GM12878 (cell line): Measurements from ENCODE around the gene WDR72. TPM values are rescaled to one million over a fixed set of nuclear protein-coding genes. Genes with fewer than 3 reads are reported as not detected.
A peak's percentile ranks its signal among the peaks of the same experiment; 100 is the strongest.

Experiments used
- ATAC-seq: fragments of 200-7000 bp; cut with Tn5 transposase; 3 replicates; pipeline ENCODE4 v1.9.1; 2020; ENCODE audit warnings: mild to moderate bottlenecking, moderate library complexity
- BruUV-seq: library from RNA; stranded (reverse); fragments of 400-500 nt; replicated peaks from 2 replicates; lab custom pipeline; 2021; lab: Mats Ljungman, UMichigan
- CTCF ChIA-PET: fragments of 300-600 bp; sonication (Branson Sonifier 250); formaldehyde crosslinking; extraction: SDS; loops from one replicate; lab custom pipeline; 2021; ENCODE audit warnings: inconsistent platforms; lab: Yijun Ruan, JAX
- POLR2A ChIA-PET: fragments of 350-600 bp; formaldehyde crosslinking; extraction: SDS; loops from one replicate; lab custom pipeline; 2021; ENCODE audit warnings: inconsistent platforms; lab: Charles Lee
- RAD21 ChIA-PET: fragments of 300-600 bp; sonication (Branson Sonifier 250); formaldehyde crosslinking; loops from one replicate; lab custom pipeline; 2023; ENCODE audit warnings: antibody characterized with exemption; ENCODE audit not compliant: unreplicated experiment; lab: Charles Lee
- SMC1A ChIA-PET: fragments of 300-600 bp; sonication (Branson Sonifier 250); formaldehyde crosslinking; loops from one replicate; lab custom pipeline; 2023; ENCODE audit not compliant: unreplicated experiment, uncharacterized antibody; lab: Charles Lee
- DNase-seq: peaks from one replicate; pipeline ENCODE4 v3.0.0-alpha.2; 2011; ENCODE audit warnings: low read depth, low spot score
- FAIRE-seq: peaks from 3 replicates; lab custom pipeline; 2011; peaks lifted over from hg19 to GRCh38; lab: Jason Lieb, UNC
- H2AFZ ChIP-seq: 2 replicates; pipeline ENCODE4 v1.6.0; 2011; ENCODE audit warnings: low read depth, low read length, control low read depth; ENCODE audit not compliant: control insufficient read depth
- H3K27ac ChIP-seq: 2 replicates; pipeline ENCODE4 v1.5.1; 2011; ENCODE audit warnings: control low read depth; ENCODE audit not compliant: control insufficient read depth, insufficient read depth
- H3K27me3 ChIP-seq, 2 experiments: replicated peaks in 1 of 2; 2 replicates each; pipeline versions ENCODE4 v1.6.0 to v1.6.1; 2011; ENCODE audit warnings: low read length in 1 of 2; ENCODE audit not compliant: control insufficient read depth in 2 of 2, insufficient read depth in 2 of 2
- H3K36me3 ChIP-seq, 2 experiments: 2 replicates each; pipeline ENCODE4 v1.5.1; 2011; ENCODE audit warnings: low read length in 1 of 2; ENCODE audit not compliant: control insufficient read depth in 2 of 2, insufficient read depth in 2 of 2
- H3K4me1 ChIP-seq: 2 replicates; pipeline ENCODE4 v1.6.1; 2011; ENCODE audit warnings: mild to moderate bottlenecking, low read length, moderate library complexity, mixed read lengths; ENCODE audit not compliant: control insufficient read depth, insufficient read depth
- H3K4me2 ChIP-seq: 2 replicates; pipeline ENCODE4 v1.6.0; 2011; ENCODE audit warnings: control low read depth; ENCODE audit not compliant: control insufficient read depth, insufficient read depth
- H3K4me3 ChIP-seq: fragments of 200-600 bp; sonication (generic); 2 replicates; pipeline ENCODE4 v1.5.1; 2016
- H3K79me2 ChIP-seq: 2 replicates; pipeline ENCODE4 v1.6.0; 2011; ENCODE audit warnings: low read length; ENCODE audit not compliant: control insufficient read depth, insufficient read depth
- H3K9ac ChIP-seq: 2 replicates; pipeline ENCODE4 v1.8.0; 2011; ENCODE audit warnings: low read length, control low read depth, mixed read lengths; ENCODE audit not compliant: control insufficient read depth, insufficient read depth
- H3K9me3 ChIP-seq: replicated peaks from 3 replicates; pipeline ENCODE4 v1.5.1; 2011; ENCODE audit warnings: mild to moderate bottlenecking, low read length; ENCODE audit not compliant: control insufficient read depth, insufficient read depth
- H4K20me1 ChIP-seq: 2 replicates; pipeline ENCODE4 v1.6.0; 2011; ENCODE audit not compliant: control insufficient read depth, insufficient read depth
- ASH2L ChIP-seq: fragments of 300-600, 200-600 bp; sonication (generic); IDR thresholded peaks from 2 replicates; pipeline ENCODE4 v1.6.1; 2017; ENCODE audit warnings: low read depth, mild to moderate bottlenecking, borderline replicate concordance
- CTCF ChIP-seq, 3 experiments: IDR thresholded peaks in 2 of 3; conservative IDR thresholded peaks in 1 of 3; 2 replicates each; pipeline ENCODE4 v1.5.1; 2011; ENCODE audit warnings: low read depth in 3 of 3, low read length in 3 of 3, mild to moderate bottlenecking in 3 of 3, control low read depth in 2 of 3, moderate library complexity in 2 of 3, inconsistent platforms in 1 of 3, mixed read lengths in 1 of 3; ENCODE audit not compliant: control insufficient read depth in 2 of 3, insufficient read depth in 1 of 3; ENCODE audit errors: extremely low read depth in 1 of 3
- GABPA ChIP-seq: IDR thresholded peaks from 2 replicates; pipeline ENCODE4 v1.6.1; 2014; ENCODE audit warnings: antibody characterized with exemption, low read depth, mild to moderate bottlenecking, inconsistent platforms
- NFYA ChIP-seq: IDR thresholded peaks from 2 replicates; pipeline ENCODE4 v1.6.1; 2011; ENCODE audit warnings: low read depth, mild to moderate bottlenecking, low read length, improper control_type of control experiment, borderline replicate concordance
- PKNOX1 ChIP-seq: fragments of 450-650 bp; IDR thresholded peaks from 2 replicates; pipeline ENCODE4 v1.6.1; 2016; ENCODE audit warnings: mild to moderate bottlenecking
- PML ChIP-seq: IDR thresholded peaks from 2 replicates; pipeline ENCODE4 v1.6.1; 2012; ENCODE audit warnings: low read length, inconsistent platforms
- RAD21 ChIP-seq: IDR thresholded peaks from 2 replicates; pipeline ENCODE4 v1.6.1; 2011; ENCODE audit warnings: mild to moderate bottlenecking, low read depth, low read length, moderate library complexity; ENCODE audit not compliant: insufficient read depth
- TCF7 ChIP-seq: IDR thresholded peaks from 2 replicates; pipeline ENCODE4 v1.6.1; 2014; ENCODE audit warnings: antibody characterized with exemption, borderline replicate concordance
- ZNF207 ChIP-seq: fragments of 450-650 bp; IDR thresholded peaks from 2 replicates; pipeline ENCODE4 v1.6.1; 2014; ENCODE audit warnings: antibody characterized with exemption, mild to moderate bottlenecking, borderline replicate concordance
- WGBS: methylation state at CpG from one replicate; pipeline ENCODE4 v1.1.6; 2016; ENCODE audit warnings: low lambda C conversion rate; ENCODE audit not compliant: insufficient replicate concordance, insufficient coverage; ENCODE audit errors: missing lambda C conversion rate; 5-methylcytosine and 5-hydroxymethylcytosine counted together
- in situ Hi-C: fragments of 300-500 bp; cut with MboI; formaldehyde crosslinking; loops from 9 replicates; pipeline ENCODE4 v1.14.3; 2018; ENCODE audit warnings: mixed read lengths
- intact Hi-C: fragments of 100-400 bp; cut with micrococcal nuclease; formaldehyde crosslinking; loops from one replicate; pipeline ENCODE4 v1.14.2; 2022; ENCODE audit not compliant: unreplicated experiment
- polyA plus RNA-seq, 11 experiments: library from polyadenylated mRNA; depleted of rRNA in 4 of 11; unstranded in 6 of 11; stranded (reverse) in 5 of 11; fragments of >200 nt; fragmentation: Nextera tagmentation in 4 of 11; fragmentation: Illumina TruSeq in 1 of 11; extraction: Ambion mirVana in 4 of 11; extraction: Trizol in 1 of 11; gene quantifications; 1 replicate in 1 of 11; 2 replicates in 10 of 11; pipeline versions ENCODE4 v1.2.1 to v1.2.3, GENCODE V29; 2011 to 2016; ENCODE audit warnings: inconsistent platforms in 2 of 11, missing spikeins in 2 of 11, low read depth in 1 of 11
- total RNA-seq, 4 experiments: library from RNA; depleted of rRNA in 3 of 4; stranded (reverse); fragments of >200 nt in 3 of 4; fragmentation: Illumina TruSeq in 1 of 4; extraction: Trizol in 1 of 4; gene quantifications; 2 replicates each; pipeline versions ENCODE4 v1.2.1 to v1.2.3, GENCODE V29; 2013 to 2021
- TF ChIP-seq, protein P1 (sequence below): fragments of 450-650 bp; conservative IDR thresholded peaks from 2 replicates; pipeline ENCODE4 v1.6.1; 2017; ENCODE audit warnings: mild to moderate bottlenecking, moderate library complexity

Gene WDR72
- total and polyA plus RNA-seq, 10 of the 15 experiments (the other 5 are each of a cell fraction or from before 2014, with no cell fraction given): 0.03 TPM; not detected in 9

- WGBS: 0% methylated on average over 3 of the region's 3 CpGs
- POLR2A ChIA-PET: no interaction called here
- Histone ChIP-seq H3K27me3 (no peaks in the 10 kb centered on the region), H3K36me3 (no peaks in the 10 kb centered on the region), H3K27ac (no peak overlapping the region), H3K4me2 (no peak overlapping the region), H3K4me3 (no peak overlapping the region), H3K9me3 (no peaks in the 10 kb centered on the region), H4K20me1 (no peaks in the 10 kb centered on the region), H2AFZ (no peak overlapping the region), H3K79me2 (no peaks in the 10 kb centered on the region), H3K9ac (no peak overlapping the region), H3K4me1 (no peaks in the 10 kb centered on the region)
- no TSS peak for BruUV-seq
- no peak for FAIRE-seq
- TF ChIP-seq GABPA: no peak
- no peak for TF ChIP-seq PKNOX1
- TF ChIP-seq NFYA: no peak
- no peak for TF ChIP-seq ASH2L
- peak; percentile 35; the same call in 1 of the 2 replicates for TF ChIP-seq RAD21
- TF ChIP-seq TCF7: no peak
- peak; percentile 36 to 48 (median 44) for TF ChIP-seq CTCF (IDR thresholded peaks at IDR 0.05 in 2 of 3, conservative IDR thresholded peaks at IDR 0.05 in 1 of 3; ENCODE audit: control insufficient read depth in 2 of 3, extremely low read depth in 1 of 3, insufficient read depth in 1 of 3, low read depth in 3 of 3, low read length in 3 of 3)
- TF ChIP-seq, protein P1, sequence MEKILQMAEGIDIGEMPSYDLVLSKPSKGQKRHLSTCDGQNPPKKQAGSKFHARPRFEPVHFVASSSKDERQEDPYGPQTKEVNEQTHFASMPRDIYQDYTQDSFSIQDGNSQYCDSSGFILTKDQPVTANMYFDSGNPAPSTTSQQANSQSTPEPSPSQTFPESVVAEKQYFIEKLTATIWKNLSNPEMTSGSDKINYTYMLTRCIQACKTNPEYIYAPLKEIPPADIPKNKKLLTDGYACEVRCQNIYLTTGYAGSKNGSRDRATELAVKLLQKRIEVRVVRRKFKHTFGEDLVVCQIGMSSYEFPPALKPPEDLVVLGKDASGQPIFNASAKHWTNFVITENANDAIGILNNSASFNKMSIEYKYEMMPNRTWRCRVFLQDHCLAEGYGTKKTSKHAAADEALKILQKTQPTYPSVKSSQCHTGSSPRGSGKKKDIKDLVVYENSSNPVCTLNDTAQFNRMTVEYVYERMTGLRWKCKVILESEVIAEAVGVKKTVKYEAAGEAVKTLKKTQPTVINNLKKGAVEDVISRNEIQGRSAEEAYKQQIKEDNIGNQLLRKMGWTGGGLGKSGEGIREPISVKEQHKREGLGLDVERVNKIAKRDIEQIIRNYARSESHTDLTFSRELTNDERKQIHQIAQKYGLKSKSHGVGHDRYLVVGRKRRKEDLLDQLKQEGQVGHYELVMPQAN: no peak
- TF ChIP-seq PML: no peak
- no peak for TF ChIP-seq ZNF207
- SMC1A ChIA-PET: interaction anchor here (0.6 kb wide), 1 partner anchor 27 kb away, joined by 3 read pairs; no protein-coding TSS in a partner anchor
- no peak for DNase-seq
- RAD21 ChIA-PET: no interaction called here
- intact Hi-C loops (loop anchor here (2.0 kb wide), 1 partner anchor 806 kb away; no protein-coding TSS in a partner anchor), in situ Hi-C loops (no loop called here)
- ATAC-seq: peak; percentile 78
- CTCF ChIA-PET: interaction anchor here (1.1 kb wide), 2 partner anchors 11 to 61 kb away, joined by 3 to 4 read pairs; no protein-coding TSS in a partner anchor
Measured at GRCh38 chr15:53586799-53587198, 172.7 kb downstream of the WDR72 start.
